HG03439 (cell line): ENCODE results near the gene NRAP.

Source experiments
- ATAC-seq: cut with Tn5 transposase; IDR thresholded peaks from one replicate; pipeline ENCODE4 v1.9.1; 2021; ENCODE audit warnings: mild to moderate bottlenecking, moderate library complexity; ENCODE audit not compliant: unreplicated experiment

The NRAP gene

DNA sequence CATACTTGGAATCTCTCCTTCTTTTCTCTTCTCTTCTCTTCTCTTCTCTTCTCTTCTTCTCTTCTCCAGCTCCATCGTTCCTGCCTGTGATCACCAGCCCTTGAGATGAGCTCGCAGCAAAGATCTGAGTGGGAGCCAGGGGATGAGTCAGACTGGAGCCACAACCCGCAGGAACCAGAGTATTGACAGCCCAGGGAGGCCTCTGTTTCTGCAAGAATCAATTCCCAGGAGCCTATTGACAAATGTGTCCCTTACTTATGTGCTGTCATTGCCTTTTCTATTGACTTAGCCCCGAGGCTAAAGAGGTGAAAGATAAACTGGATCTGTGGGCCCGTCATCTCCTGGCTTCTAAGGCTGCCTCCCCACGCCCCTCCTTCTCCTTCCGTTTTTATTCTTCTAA lies 124.1 kb downstream of the NRAP start:
- no peak for ATAC-seq
